Spleen (tissue), 11 donors: ENCODE results near the gene PAEP. TPM values are rescaled to one million over a fixed set of nuclear protein-coding genes. Genes with fewer than 3 reads are reported as not detected.
"Not testable (repeated sequence)": the region's sequence is repeated elsewhere in the genome, so short reads cannot be mapped to it uniquely, and the experiment has no call there.

Source experiments
- DNase-seq: peaks from one replicate; pipeline ENCODE4 v3.0.0-alpha.2; 2020
- H3K27ac ChIP-seq, 8 donors: fragments of 200-600 bp; sonication (generic) in 7 of 8; 1 replicate in 4 of 8; 2 replicates in 4 of 8; pipeline versions ENCODE4 v1.5.0 to v1.8.0; 2016 to 2021; ENCODE audit warnings: inconsistent platforms in 4 of 8, mild to moderate bottlenecking in 4 of 8, moderate library complexity in 1 of 8
- H3K27me3 ChIP-seq, 7 donors: fragments of 200-600 bp; sonication (generic) in 6 of 7; replicated peaks in 1 of 7; 1 replicate in 4 of 7; 2 replicates in 3 of 7; pipeline versions ENCODE4 v1.5.0 to v1.8.0; 2016 to 2021; ENCODE audit warnings: inconsistent platforms in 3 of 7, mild to moderate bottlenecking in 1 of 7
- H3K36me3 ChIP-seq, 6 donors: fragments of 200-600 bp; sonication (generic) in 5 of 6; 1 replicate in 4 of 6; 2 replicates in 2 of 6; pipeline versions ENCODE4 v1.5.0 to v1.8.0; 2016 to 2021; ENCODE audit warnings: inconsistent platforms in 2 of 6
- H3K4me1 ChIP-seq, 6 donors: fragments of 200-600 bp; sonication (generic) in 5 of 6; 1 replicate in 3 of 6; 2 replicates in 3 of 6; pipeline versions ENCODE4 v1.5.0 to v1.8.0; 2016 to 2021; ENCODE audit warnings: inconsistent platforms in 3 of 6
- H3K4me3 ChIP-seq, 8 donors: fragments of 200-600 bp; sonication (generic) in 7 of 8; 1 replicate in 4 of 8; 2 replicates in 4 of 8; pipeline versions ENCODE4 v1.5.0 to v1.8.0; 2016 to 2021; ENCODE audit warnings: inconsistent platforms in 4 of 8, mild to moderate bottlenecking in 4 of 8, moderate library complexity in 2 of 8
- H3K9me3 ChIP-seq, 8 donors: fragments of 200-600 bp; sonication (generic) in 7 of 8; 1 replicate in 4 of 8; 2 replicates in 4 of 8; pipeline versions ENCODE4 v1.5.0 to v1.8.0; 2016 to 2021; ENCODE audit warnings: inconsistent platforms in 4 of 8
- POLR2A ChIP-seq, 3 donors: fragments of 450-650 bp; IDR thresholded peaks; one replicate each; pipeline ENCODE4 v1.5.1; 2017; ENCODE audit warnings: antibody characterized with exemption in 3 of 3, mild to moderate bottlenecking in 1 of 3
- POLR2AphosphoS5 ChIP-seq, 3 donors: sonication (generic); formaldehyde crosslinking; IDR thresholded peaks; one replicate each; pipeline ENCODE4 v1.5.1; 2017; ENCODE audit warnings: antibody characterized with exemption in 3 of 3
- WGBS, 5 donors: extraction: QIAGEN DNeasy Blood & Tissue Kit in 3 of 5; methylation state at CpG; one replicate each; pipeline versions ENCODE4 v1.1.5 to v1.1.7; 2013 to 2018; 5-methylcytosine and 5-hydroxymethylcytosine counted together
- intact Hi-C: fragments of 100-400 bp; cut with DNase I; formaldehyde crosslinking; loops from one replicate; pipeline ENCODE4 v1.15.0; 2023; ENCODE audit warnings: low total_unique reads
- polyA plus RNA-seq, 3 donors: library from polyadenylated mRNA; stranded (reverse); fragments of 200-250 nt; gene quantifications; one replicate each; pipeline ENCODE4 v1.2.1, GENCODE V29; 2013
- total RNA-seq, 7 donors: library from RNA; depleted of rRNA in 3 of 7; stranded (reverse); fragments of >200 nt in 3 of 7; fragmentation: NEBNext Ultra II Directional in 4 of 7; extraction: Animal tissue kit (Norgen Biotek cat#: 25700) in 4 of 7; gene quantifications; one replicate each; pipeline versions ENCODE4 v1.1.0 to v1.2.1, GENCODE V29; 2016 to 2021
- TF ChIP-seq, protein P1 (sequence below), 11 experiments: fragments of 200-600 bp in 7 of 11; fragments of 450-650 bp in 4 of 11; sonication (generic) in 4 of 11; IDR thresholded peaks in 8 of 11; conservative IDR thresholded peaks in 3 of 11; 1 replicate in 7 of 11; 2 replicates in 4 of 11; pipeline versions ENCODE4 v1.4.0 to v1.8.0; 2016 to 2021; ENCODE audit warnings: antibody characterized with exemption in 11 of 11, inconsistent platforms in 4 of 11, mild to moderate bottlenecking in 1 of 11
- donor health status: healthy with polysubstance abuse.
- donor health status: DM: no; HTN: no; CAD: no; lungs with moderate emphysema.
- donor health status: DM: no; HTN: no; CAD: no.
- donor health status: Bipolar disorder and iron deficiency.
- donor health status: healthy.
- donor health status: DM: no; HTN: no; CAD: no.
- donor health status: DM: yes; HTN: yes; CAD: no.

The PAEP gene
- total and polyA plus RNA-seq, 10 donors, result not detected

DNA sequence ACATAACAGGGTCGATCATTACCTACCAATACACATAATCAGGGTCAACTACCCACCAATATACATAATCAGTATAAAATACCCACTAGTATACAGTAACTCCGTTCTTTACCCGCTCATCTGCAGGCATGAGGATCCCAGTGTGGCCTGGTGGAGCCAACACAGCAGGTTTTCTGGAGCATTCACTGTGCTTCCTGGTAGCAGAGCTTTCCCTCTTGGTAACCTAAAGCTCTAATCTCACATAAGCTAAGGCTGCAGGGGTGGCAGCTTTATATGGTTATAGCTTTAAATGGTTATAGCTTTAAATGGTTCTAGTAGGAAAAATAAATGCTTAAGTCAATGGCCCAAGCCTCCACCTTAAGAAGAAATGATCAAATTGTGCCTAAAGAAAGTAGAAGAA, 28.4 kb upstream of the PAEP start:
- intact Hi-C loops, result no loop called here
- Histone ChIP-seq H3K4me3 (no peak overlapping the region), H3K36me3 (no peaks in the 10 kb centered on the region), H3K27ac (no peak overlapping the region), H3K4me1 (no peaks in the 10 kb centered on the region), H3K27me3 (peaks cover 0 to 27% (median 0%) of the 10 kb centered on the region in 7 donors), H3K9me3 (no peaks in the 10 kb centered on the region)
- WGBS, 5 donors, result 86 to 100% (median 92%) methylated on average over 3 of the region's 3 CpGs
- TF ChIP-seq POLR2A (IDR thresholded peaks at IDR 0.05) (no peak), POLR2AphosphoS5 (IDR thresholded peaks at IDR 0.05) (no peak)
- TF ChIP-seq, protein P1, sequence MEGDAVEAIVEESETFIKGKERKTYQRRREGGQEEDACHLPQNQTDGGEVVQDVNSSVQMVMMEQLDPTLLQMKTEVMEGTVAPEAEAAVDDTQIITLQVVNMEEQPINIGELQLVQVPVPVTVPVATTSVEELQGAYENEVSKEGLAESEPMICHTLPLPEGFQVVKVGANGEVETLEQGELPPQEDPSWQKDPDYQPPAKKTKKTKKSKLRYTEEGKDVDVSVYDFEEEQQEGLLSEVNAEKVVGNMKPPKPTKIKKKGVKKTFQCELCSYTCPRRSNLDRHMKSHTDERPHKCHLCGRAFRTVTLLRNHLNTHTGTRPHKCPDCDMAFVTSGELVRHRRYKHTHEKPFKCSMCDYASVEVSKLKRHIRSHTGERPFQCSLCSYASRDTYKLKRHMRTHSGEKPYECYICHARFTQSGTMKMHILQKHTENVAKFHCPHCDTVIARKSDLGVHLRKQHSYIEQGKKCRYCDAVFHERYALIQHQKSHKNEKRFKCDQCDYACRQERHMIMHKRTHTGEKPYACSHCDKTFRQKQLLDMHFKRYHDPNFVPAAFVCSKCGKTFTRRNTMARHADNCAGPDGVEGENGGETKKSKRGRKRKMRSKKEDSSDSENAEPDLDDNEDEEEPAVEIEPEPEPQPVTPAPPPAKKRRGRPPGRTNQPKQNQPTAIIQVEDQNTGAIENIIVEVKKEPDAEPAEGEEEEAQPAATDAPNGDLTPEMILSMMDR (IDR thresholded peaks at IDR 0.05 in 8 of 11, conservative IDR thresholded peaks at IDR 0.05 in 3 of 11), result no peak
- no peak for DNase-seq

DNA sequence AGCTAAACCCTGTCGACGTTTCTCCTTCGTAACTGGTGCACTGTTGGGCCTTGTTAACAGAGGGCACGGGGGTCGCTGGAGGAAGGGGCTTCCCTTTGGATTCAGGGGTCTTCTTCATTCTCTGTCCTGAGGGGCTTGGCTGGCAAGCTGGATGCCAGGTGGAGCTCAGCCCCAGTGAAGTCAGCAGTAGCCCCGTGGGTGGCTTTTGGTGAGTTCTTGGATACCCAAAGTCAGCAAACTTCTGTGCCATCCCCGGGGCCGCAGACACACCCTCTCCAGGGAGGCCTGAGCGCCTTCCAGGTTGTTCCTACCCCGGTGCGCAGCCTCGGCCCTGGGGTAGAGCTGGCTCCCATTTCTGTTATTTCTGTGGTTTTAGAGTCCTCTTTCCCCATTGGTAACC, 27.9 kb upstream of the PAEP start:
- DNase-seq, result peak; percentile 41
- no peaks in the 10 kb centered on the region for H3K9me3 ChIP-seq
- H3K4me3 ChIP-seq, result no peak overlapping the region
- peaks cover 0 to 30% (median 0%) of the 10 kb centered on the region in 7 donors for H3K27me3 ChIP-seq
- H3K36me3 ChIP-seq, result no peaks in the 10 kb centered on the region
- TF ChIP-seq POLR2AphosphoS5 (IDR thresholded peaks at IDR 0.05) (no peak), POLR2A (IDR thresholded peaks at IDR 0.05) (no peak)
- TF ChIP-seq, protein P1 (IDR thresholded peaks at IDR 0.05 in 8 of 11, conservative IDR thresholded peaks at IDR 0.05 in 3 of 11), result no peak
- H3K27ac ChIP-seq, result no peak overlapping the region
- intact Hi-C loops, result no loop called here
- H3K4me1 ChIP-seq, result no peaks in the 10 kb centered on the region
- 88 to 92% (median 90%) methylated on average over 12 of the region's 12 CpGs for WGBS, 5 donors

DNA sequence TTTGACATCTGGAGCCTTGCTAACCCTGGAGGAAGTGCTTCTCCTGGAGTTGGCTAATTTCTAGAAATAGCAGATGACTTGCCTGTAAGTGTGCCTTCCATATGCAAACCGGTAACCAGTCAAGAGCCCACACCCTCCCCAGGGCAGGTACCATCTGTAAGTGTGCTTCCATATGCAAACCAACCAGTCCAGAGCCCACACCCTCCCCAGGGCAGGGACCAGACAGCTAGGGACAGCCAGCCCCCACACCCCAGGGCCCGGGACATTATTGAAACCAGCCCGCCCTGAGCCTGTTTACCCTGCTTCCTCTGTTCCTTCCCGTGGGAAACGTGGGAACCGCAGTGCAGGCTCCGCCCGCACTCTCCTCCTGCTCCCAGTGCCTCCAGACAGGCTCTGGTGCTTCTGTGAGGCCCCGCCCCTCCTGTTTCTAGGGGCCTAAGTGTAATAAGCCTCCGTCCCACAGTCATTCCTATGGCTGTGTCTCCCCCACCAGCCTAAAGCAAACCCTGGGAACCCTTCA, 27.3 kb upstream of the PAEP start:
- H3K36me3 ChIP-seq, H3K4me1 ChIP-seq, H3K27ac ChIP-seq, H3K9me3 ChIP-seq, intact Hi-C loops, H3K4me3 ChIP-seq: not testable (repeated sequence)
- DNase-seq, result peak; percentile 45
- H3K27me3 ChIP-seq, result peaks cover 0 to 36% (median 0%) of the 10 kb centered on the region in 7 donors
- WGBS, 5 donors, result 29 to 38% (median 32%) methylated on average over 5 to 10 of the region's 10 CpGs

DNA sequence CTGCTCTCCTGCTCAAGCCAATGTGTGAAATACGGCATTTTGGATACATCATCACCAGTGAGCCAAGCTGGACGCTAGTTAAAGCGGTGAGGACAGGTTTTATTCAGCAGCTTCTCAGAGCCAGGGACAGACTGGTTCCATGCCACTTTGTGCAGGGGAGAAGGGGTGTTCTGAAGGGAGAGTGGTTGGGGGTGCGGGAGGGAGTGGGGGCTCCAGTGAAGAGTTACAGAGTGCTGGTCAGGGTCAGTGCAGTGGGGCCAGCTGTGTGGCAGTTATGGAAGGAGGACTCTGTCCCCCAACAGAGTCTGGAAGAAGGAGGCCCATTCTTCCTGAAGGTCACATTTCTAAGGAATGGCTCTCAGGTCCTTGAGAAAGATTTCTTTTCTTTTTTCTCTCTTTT, 26.7 kb upstream of the PAEP start:
- H3K4me1 ChIP-seq, H3K36me3 ChIP-seq, H3K4me3 ChIP-seq, H3K27ac ChIP-seq, H3K9me3 ChIP-seq, intact Hi-C loops: not testable (repeated sequence)
- H3K27me3 ChIP-seq, result peaks cover 0 to 42% (median 0%) of the 10 kb centered on the region in 7 donors
- WGBS, 5 donors, result 81 to 89% (median 84%) methylated on average over 4 of the region's 4 CpGs
- peak; percentile 55 for DNase-seq

DNA sequence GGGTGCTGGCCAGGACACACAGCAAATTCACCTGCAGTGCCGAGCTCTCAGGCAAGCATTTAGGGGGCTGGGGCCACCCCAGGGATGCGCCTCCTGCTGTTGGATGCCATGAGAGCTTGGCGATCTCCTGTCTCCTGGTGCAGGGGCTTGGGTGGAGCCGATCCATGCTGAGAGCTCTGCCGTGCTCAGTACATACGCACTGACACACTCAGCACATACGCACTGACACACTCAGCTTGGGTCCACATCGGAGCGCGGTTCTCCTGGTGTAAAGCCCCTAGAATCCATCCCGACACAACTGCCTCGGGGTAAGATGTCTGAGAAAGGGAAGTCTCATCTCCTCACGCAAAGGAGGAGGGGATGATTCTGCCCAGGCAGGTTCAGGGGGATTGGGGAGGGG, 25.9 kb upstream of the PAEP start:
- H3K4me3 ChIP-seq, H3K36me3 ChIP-seq, H3K4me1 ChIP-seq, H3K9me3 ChIP-seq, H3K27ac ChIP-seq, intact Hi-C loops: not testable (repeated sequence)
- peaks cover 0 to 50% (median 0%) of the 10 kb centered on the region in 7 donors for H3K27me3 ChIP-seq
- 63 to 90% (median 84%) methylated on average over 2 to 13 of the region's 13 CpGs for WGBS, 5 donors
- DNase-seq, result peak; percentile 29

DNA sequence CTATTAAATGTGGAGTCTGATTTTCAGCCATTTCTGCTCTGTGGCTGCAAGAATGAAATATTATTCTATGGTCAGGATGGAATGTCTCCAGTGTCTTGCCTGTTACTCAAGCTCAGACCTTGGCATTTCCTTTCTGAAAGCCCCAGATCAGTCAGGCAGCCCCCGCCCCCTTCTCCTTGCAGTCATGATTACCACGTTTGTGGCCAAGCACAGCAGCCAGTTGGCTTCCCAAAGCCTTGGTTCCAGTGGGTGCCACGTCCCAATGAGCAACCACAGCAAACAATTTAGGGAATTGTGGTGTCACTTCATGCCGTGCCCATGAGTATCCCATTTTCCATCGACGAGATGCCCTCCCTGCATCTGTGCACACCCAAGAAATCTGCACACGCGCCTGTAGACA, 25.3 kb upstream of the PAEP start:
- Histone ChIP-seq H3K4me1 (peaks cover 0 to 4% (median 0%) of the 10 kb centered on the region in 6 donors), H3K36me3 (no peaks in the 10 kb centered on the region), H3K27me3 (peaks cover 0 to 51% (median 0%) of the 10 kb centered on the region in 7 donors), H3K9me3 (no peaks in the 10 kb centered on the region), H3K4me3 (no peak overlapping the region), H3K27ac (no peak overlapping the region)
- TF ChIP-seq POLR2A (IDR thresholded peaks at IDR 0.05), result no peak
- TF ChIP-seq POLR2AphosphoS5 (IDR thresholded peaks at IDR 0.05), result no peak
- TF ChIP-seq, protein P1 (IDR thresholded peaks at IDR 0.05 in 8 of 11, conservative IDR thresholded peaks at IDR 0.05 in 3 of 11), result no peak
- intact Hi-C loops, result no loop called here
- WGBS, 5 donors, result 58 to 76% (median 70%) methylated on average over 8 of the region's 8 CpGs
- peak; percentile 21 for DNase-seq

DNA sequence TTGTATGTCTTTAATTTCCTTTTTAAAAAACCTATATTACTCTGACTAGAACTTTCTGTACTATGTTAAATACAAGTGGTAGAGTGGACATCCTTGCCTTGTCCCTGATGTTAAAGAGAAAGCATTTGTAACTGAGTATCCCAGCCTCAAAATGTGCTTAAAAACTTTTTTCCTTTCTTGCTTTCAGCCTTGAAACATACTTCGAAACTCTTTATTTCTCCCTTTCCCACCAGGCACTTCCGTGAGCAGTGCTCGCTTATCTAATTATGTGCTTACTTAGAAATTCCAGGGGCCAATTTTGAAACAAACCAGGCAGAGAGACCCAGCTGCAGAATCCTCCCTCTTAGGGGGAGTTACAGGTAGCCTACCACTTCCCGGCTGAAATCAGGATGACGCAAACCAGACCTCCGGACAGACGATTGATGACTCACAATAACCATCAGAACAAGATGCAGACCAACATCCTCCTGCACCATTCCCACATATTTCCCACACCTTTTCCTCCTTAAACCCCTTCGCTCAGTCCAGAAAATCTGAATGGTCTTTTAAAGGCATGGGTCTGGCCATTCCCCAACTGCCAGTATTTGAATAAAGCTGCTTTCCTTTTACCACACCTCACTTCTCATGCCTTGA, 18.2 kb upstream of the PAEP start:
- H3K36me3 ChIP-seq, DNase-seq, H3K4me1 ChIP-seq, H3K4me3 ChIP-seq, intact Hi-C loops, H3K9me3 ChIP-seq, H3K27ac ChIP-seq: not testable (repeated sequence)
- H3K27me3 ChIP-seq, result peaks cover 0 to 49% (median 0%) of the 10 kb centered on the region in 7 donors
- WGBS, 5 donors, result 48 to 60% (median 51%) methylated on average over 8 of the region's 8 CpGs
